Esophagus muscularis mucosa (tissue), 4 donors: ENCODE measurements around the gene WDSUB1. TPM values are rescaled to one million over a fixed set of nuclear protein-coding genes. Genes with fewer than 3 reads are reported as not detected.

ENCODE experiments used
- DNase-seq: peaks from one replicate; pipeline ENCODE4 v3.0.0-alpha.2; 2017; ENCODE audit errors: extremely low spot score
- H3K27ac ChIP-seq, 4 donors: fragments of 200-600 bp; sonication (generic); replicated peaks in 1 of 4; 1 replicate in 3 of 4; 2 replicates in 1 of 4; pipeline ENCODE4 v1.5.1; 2016 to 2019; ENCODE audit warnings: mild to moderate bottlenecking in 1 of 4
- H3K27me3 ChIP-seq, 4 donors: fragments of 200-600 bp; sonication (generic); one replicate each; pipeline versions ENCODE4 v1.5.1 to v1.6.0; 2016 to 2019
- H3K36me3 ChIP-seq, 4 donors: fragments of 200-600 bp; sonication (generic); one replicate each; pipeline ENCODE4 v1.5.1; 2016 to 2019
- H3K4me1 ChIP-seq, 4 donors: fragments of 200-600 bp; sonication (generic); one replicate each; pipeline ENCODE4 v1.5.1; 2016 to 2019
- H3K4me3 ChIP-seq, 4 donors: fragments of 200-600 bp; sonication (generic); 1 replicate in 2 of 4; 2 replicates in 2 of 4; pipeline ENCODE4 v1.5.1; 2016 to 2019; ENCODE audit warnings: mild to moderate bottlenecking in 4 of 4, moderate library complexity in 1 of 4
- H3K9me3 ChIP-seq, 4 donors: fragments of 200-600 bp; sonication (generic); 1 replicate in 3 of 4; 2 replicates in 1 of 4; pipeline ENCODE4 v1.5.1; 2016 to 2019
- EP300 ChIP-seq: sonication (generic); formaldehyde crosslinking; IDR thresholded peaks from one replicate; pipeline ENCODE4 v1.6.1; 2017; ENCODE audit warnings: antibody characterized with exemption
- POLR2A ChIP-seq: fragments of 450-650 bp; IDR thresholded peaks from one replicate; pipeline ENCODE4 v1.6.1; 2017; ENCODE audit warnings: antibody characterized with exemption, moderate library complexity, mild to moderate bottlenecking, low read depth
- POLR2AphosphoS5 ChIP-seq, 2 donors: sonication (generic); formaldehyde crosslinking; IDR thresholded peaks; one replicate each; pipeline ENCODE4 v1.6.1; 2017; ENCODE audit warnings: antibody characterized with exemption in 2 of 2
- WGBS: methylation state at CpG from one replicate; pipeline ENCODE4 v1.1.5; 2018; 5-methylcytosine and 5-hydroxymethylcytosine counted together
- intact Hi-C: fragments of 100-400 bp; cut with DNase I; formaldehyde crosslinking; loops from one replicate; pipeline ENCODE4 v1.15.1; 2023
- small RNA-seq, 3 donors: library from RNA; depleted of rRNA; stranded (forward); fragments of <200 nt; gene quantifications; one replicate each; pipeline ENCODE3, GENCODE V24; 2016
- total RNA-seq, 4 donors: library from RNA; depleted of rRNA; stranded (reverse); fragments of >200 nt; gene quantifications; one replicate each; pipeline versions ENCODE4 v1.1.0 to v1.2.1, GENCODE V29; 2016
- TF ChIP-seq, protein P1 (sequence below), 3 experiments: fragments of 200-600 bp in 2 of 3; fragments of 450-650 bp in 1 of 3; sonication (generic) in 2 of 3; IDR thresholded peaks; one replicate each; pipeline ENCODE4 v1.5.1; 2017 to 2019; ENCODE audit warnings: antibody characterized with exemption in 3 of 3, mild to moderate bottlenecking in 2 of 3, moderate library complexity in 1 of 3

WDSUB1 gene
- total RNA-seq, 4 donors from 2014 or later: 3.5 to 7.9 (median 4.4) TPM

DNA sequence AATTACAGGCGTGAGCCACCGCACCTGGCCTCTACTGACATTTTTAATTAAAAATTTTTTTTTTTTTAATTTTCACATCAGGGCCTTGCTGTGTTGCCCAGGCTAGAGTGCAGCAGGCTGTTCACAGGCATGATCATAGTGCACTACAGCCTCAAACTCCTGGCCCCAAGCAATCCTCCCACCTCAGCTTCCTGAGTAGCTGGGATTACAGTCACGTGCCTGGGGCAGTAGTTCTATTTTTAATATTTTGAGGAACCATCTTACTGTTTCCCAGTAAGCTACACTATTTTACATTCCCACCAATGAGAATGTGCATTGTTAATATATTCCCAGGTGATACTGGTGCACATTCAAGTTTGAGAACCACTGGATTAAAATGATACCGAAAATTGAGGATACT is 92.7 kb downstream of the WDSUB1 start:
- intact Hi-C loops: no loop called here
- Histone ChIP-seq H3K36me3 (peaks cover 26 to 95% (median 68%) of the 10 kb centered on the region in 4 donors), H3K9me3 (no peaks in the 10 kb centered on the region), H3K27ac (no peak overlapping the region), H3K27me3 (no peaks in the 10 kb centered on the region), H3K4me3 (no peak overlapping the region), H3K4me1 (peaks cover 0 to 16% (median 2%) of the 10 kb centered on the region in 4 donors)
- no peak for DNase-seq
- 84% methylated on average over 4 of the region's 4 CpGs for WGBS
- TF ChIP-seq, protein P1, sequence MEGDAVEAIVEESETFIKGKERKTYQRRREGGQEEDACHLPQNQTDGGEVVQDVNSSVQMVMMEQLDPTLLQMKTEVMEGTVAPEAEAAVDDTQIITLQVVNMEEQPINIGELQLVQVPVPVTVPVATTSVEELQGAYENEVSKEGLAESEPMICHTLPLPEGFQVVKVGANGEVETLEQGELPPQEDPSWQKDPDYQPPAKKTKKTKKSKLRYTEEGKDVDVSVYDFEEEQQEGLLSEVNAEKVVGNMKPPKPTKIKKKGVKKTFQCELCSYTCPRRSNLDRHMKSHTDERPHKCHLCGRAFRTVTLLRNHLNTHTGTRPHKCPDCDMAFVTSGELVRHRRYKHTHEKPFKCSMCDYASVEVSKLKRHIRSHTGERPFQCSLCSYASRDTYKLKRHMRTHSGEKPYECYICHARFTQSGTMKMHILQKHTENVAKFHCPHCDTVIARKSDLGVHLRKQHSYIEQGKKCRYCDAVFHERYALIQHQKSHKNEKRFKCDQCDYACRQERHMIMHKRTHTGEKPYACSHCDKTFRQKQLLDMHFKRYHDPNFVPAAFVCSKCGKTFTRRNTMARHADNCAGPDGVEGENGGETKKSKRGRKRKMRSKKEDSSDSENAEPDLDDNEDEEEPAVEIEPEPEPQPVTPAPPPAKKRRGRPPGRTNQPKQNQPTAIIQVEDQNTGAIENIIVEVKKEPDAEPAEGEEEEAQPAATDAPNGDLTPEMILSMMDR (IDR thresholded peaks at IDR 0.05): no peak
- no peak for TF ChIP-seq EP300
- no peak for TF ChIP-seq POLR2A
- no peak for TF ChIP-seq POLR2AphosphoS5 (IDR thresholded peaks at IDR 0.05)

DNA sequence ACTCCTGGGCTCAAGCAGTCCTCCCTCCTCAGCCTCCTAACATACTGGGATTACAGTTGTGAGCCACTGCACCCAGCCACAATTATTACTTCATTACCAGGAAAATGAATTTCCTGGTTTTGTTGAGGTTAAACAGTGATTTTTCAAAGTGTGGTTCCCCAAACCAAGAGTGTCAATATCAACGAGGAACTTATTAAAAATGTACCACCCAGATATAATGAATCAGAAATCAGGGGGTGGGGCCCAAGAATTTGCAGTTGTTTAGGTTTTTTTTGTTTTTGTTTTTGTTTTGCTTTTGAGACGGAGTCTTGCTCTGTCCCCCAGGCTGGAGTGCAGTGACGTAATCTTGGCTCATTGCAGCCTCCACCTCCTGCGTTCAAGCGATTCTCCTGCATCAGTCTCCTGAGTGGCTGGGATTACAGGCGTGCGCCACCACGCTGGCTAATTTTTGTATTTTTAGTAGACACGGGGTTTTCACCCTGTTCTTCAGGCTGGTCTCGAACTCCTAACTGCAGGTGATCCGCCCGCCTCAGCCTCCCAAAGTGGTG is 94.1 kb downstream of the WDSUB1 start:
- no peak for DNase-seq
- Histone ChIP-seq H3K9me3 (no peaks in the 10 kb centered on the region), H3K4me1 (peaks cover 0 to 16% (median 3%) of the 10 kb centered on the region in 4 donors), H3K27me3 (no peaks in the 10 kb centered on the region), H3K27ac (no peak overlapping the region), H3K4me3 (no peak overlapping the region), H3K36me3 (peaks cover 20 to 89% (median 61%) of the 10 kb centered on the region in 4 donors)
- 87% methylated on average over 12 of the region's 12 CpGs for WGBS
- intact Hi-C loops: no loop called here
- TF ChIP-seq EP300 (no peak), POLR2AphosphoS5 (IDR thresholded peaks at IDR 0.05) (no peak), POLR2A (no peak)
- TF ChIP-seq, protein P1 (IDR thresholded peaks at IDR 0.05): no peak

DNA sequence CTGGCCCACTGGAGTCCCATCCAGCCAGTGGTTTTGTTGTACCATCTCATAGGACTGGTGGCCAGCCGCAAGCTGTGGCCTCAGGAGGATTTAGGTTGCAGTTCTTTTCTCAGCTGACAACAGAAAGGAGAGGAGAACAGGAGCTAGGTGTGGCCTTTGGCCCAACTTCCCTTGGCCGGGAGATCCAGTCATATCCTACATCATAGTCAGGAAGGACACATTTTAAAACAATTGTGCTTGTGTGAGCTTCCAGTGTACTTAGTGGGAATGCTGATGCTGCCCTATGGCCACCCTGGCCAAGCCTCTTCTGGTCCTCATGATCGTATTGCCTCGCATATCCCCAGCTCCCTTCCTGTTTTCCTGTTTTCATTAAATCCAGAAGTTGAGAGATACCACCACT is 98.1 kb downstream of the WDSUB1 start:
- H3K27ac ChIP-seq: peak overlapping the region in 2 of 4 donors; percentile 1 to 24

DNA sequence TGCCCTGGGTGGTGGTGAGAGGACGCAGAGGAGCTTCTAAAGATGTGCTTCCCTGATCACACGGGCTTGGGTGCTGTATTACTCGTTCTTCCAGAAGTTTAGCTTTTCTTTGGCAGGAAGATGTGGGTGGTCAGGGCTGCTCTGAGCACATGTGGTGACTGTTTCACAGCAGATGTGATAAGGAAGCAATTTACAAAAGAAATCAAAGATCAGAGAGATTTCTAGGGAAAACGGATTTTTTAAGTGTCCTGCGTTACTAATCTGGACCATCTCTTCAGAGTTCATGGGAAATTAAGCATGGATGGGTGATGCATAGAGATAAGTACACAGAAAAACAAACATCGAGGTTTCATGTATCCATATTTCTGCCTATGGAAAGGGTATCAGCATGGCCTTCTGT is 99.4 kb downstream of the WDSUB1 start:
- TF ChIP-seq, protein P1 (IDR thresholded peaks at IDR 0.05): no peak
- TF ChIP-seq POLR2A (no peak), POLR2AphosphoS5 (IDR thresholded peaks at IDR 0.05) (no peak), EP300 (no peak)
- intact Hi-C loops: no loop called here
- Histone ChIP-seq H3K27me3 (no peaks in the 10 kb centered on the region), H3K27ac (no peak overlapping the region), H3K36me3 (peaks cover 9 to 69% (median 50%) of the 10 kb centered on the region in 4 donors), H3K9me3 (no peaks in the 10 kb centered on the region), H3K4me3 (no peak overlapping the region), H3K4me1 (peaks cover 0 to 30% (median 6%) of the 10 kb centered on the region in 4 donors)
- WGBS: 81% methylated on average over 6 of the region's 6 CpGs
- DNase-seq: no peak

More for the DNA sequence above, 98.1 kb downstream of the WDSUB1 start:
- peaks cover 0 to 22% (median 6%) of the 10 kb centered on the region in 4 donors for H3K4me1 ChIP-seq
- intact Hi-C loops: no loop called here
- no peaks in the 10 kb centered on the region for H3K27me3 ChIP-seq
- peaks cover 9 to 80% (median 52%) of the 10 kb centered on the region in 4 donors for H3K36me3 ChIP-seq
- WGBS: 82% methylated on average over 3 of the region's 4 CpGs
- no peak overlapping the region for H3K4me3 ChIP-seq
- DNase-seq: no peak
- no peaks in the 10 kb centered on the region for H3K9me3 ChIP-seq
- TF ChIP-seq POLR2A: no peak
- peak in 1 of 2 donors; percentile 21 for TF ChIP-seq POLR2AphosphoS5 (IDR thresholded peaks at IDR 0.05)

DNA sequence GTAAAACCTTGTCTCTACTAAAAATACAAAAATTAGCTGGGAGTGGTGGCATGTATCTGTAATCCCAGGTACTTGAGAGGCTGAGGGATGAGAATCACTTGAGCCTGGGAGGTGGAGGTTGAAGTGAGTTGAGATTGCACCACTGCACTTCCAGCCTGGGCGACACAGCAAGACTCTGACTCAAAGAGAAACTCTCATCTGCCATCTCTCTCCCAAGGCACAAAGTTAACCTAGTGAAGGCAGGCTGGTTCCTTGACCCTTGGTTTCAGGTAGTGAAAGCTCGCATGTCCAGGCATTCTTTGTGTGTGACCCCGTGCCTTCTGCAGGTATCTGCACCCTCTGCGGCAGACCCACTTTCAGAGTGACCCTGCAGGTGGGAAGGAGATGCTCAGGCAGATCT is 100.0 kb downstream of the WDSUB1 start:
- peaks cover 0 to 30% (median 6%) of the 10 kb centered on the region in 4 donors for H3K4me1 ChIP-seq
- H3K27ac ChIP-seq: no peak overlapping the region
- TF ChIP-seq POLR2AphosphoS5 (IDR thresholded peaks at IDR 0.05) (no peak), EP300 (no peak), POLR2A (no peak)
- TF ChIP-seq, protein P1 (IDR thresholded peaks at IDR 0.05): no peak
- H3K27me3 ChIP-seq: no peaks in the 10 kb centered on the region
- H3K4me3 ChIP-seq: no peak overlapping the region
- no peak for DNase-seq
- intact Hi-C loops: no loop called here
- no peaks in the 10 kb centered on the region for H3K9me3 ChIP-seq
- H3K36me3 ChIP-seq: peaks cover 9 to 70% (median 47%) of the 10 kb centered on the region in 4 donors
- 98% methylated on average over 4 of the region's 4 CpGs for WGBS

Small RNAs within 50 kb of the gene (small RNA-seq; reads per million reads assigned to genes)
- gene MIR6888: 0 reads per million in 3 donors
